Iris pigment epithelial cell (primary cell): ENCODE data around the gene LMNTD2.
"Not testable (repeated sequence)": the region's sequence is repeated elsewhere in the genome, so short reads cannot be mapped to it uniquely, and the experiment has no call there.

Experiments used
- DNase-seq: peaks from one replicate; pipeline ENCODE4 v3.0.0-alpha.2; 2011; ENCODE audit warnings: low read depth

Gene LMNTD2

GRCh38 chr11:586376-587316 is 26.1 kb upstream of the LMNTD2 start:
- DNase-seq = no peak

GRCh38 chr11:584287-584686 is 23.7 kb upstream of the LMNTD2 start:
- no peak for DNase-seq

- no peak for DNase-seq
Measured at GRCh38 chr11:581752-582151, 21.2 kb upstream of the LMNTD2 start.

- no peak for DNase-seq
Measured at GRCh38 chr11:581342-581741, 20.8 kb upstream of the LMNTD2 start.

- peak; percentile 52 for DNase-seq
Measured at GRCh38 chr11:579830-580601, 19.5 kb upstream of the LMNTD2 start.

- DNase-seq = no peak
Measured at GRCh38 chr11:578276-579035, 17.9 kb upstream of the LMNTD2 start.

GRCh38 chr11:577611-577894 is 17.0 kb upstream of the LMNTD2 start:
- DNase-seq = no peak

GRCh38 chr11:576811-577610 is 16.5 kb upstream of the LMNTD2 start:
- DNase-seq = peak; percentile 21

- peak; percentile 94 for DNase-seq
Measured at GRCh38 chr11:575996-576768, 15.6 kb upstream of the LMNTD2 start, which contains the start of gene PHRF1. TSS of gene PHRF1 (plus strand) at chr11:576470. CDS start at chr11:581513, 5,043 bp downstream.

GRCh38 chr11:575313-575995 is 14.9 kb upstream of the LMNTD2 start:
- DNase-seq = peak; percentile 20

- DNase-seq = no peak
Measured at GRCh38 chr11:574632-575312, 14.2 kb upstream of the LMNTD2 start.

GRCh38 chr11:574031-574570 is 13.6 kb upstream of the LMNTD2 start:
- DNase-seq = not testable (repeated sequence)

GRCh38 chr11:573146-573759 is 12.7 kb upstream of the LMNTD2 start:
- DNase-seq = no peak

GRCh38 chr11:571802-572185 is 11.3 kb upstream of the LMNTD2 start:
- DNase-seq = no peak

GRCh38 chr11:569158-569885 is 8.8 kb upstream of the LMNTD2 start:
- no peak for DNase-seq

- DNase-seq = peak; percentile 85
Measured at GRCh38 chr11:568306-569157, 8.0 kb upstream of the LMNTD2 start.

GRCh38 chr11:567629-568292 is 7.2 kb upstream of the LMNTD2 start:
- DNase-seq = no peak
